Suprapubic skin (tissue), 4 donors: ENCODE data around the gene KRT15.

ENCODE experiments used
- CTCF ChIP-seq, 2 donors: fragments of 200-600 bp in 1 of 2; fragments of 450-650 bp in 1 of 2; sonication (generic) in 1 of 2; IDR thresholded peaks; one replicate each; pipeline ENCODE4 v1.5.1; 2016 to 2019; ENCODE audit warnings: antibody characterized with exemption in 2 of 2, mild to moderate bottlenecking in 1 of 2, moderate library complexity in 1 of 2
- EP300 ChIP-seq: sonication (generic); formaldehyde crosslinking; IDR thresholded peaks from one replicate; pipeline ENCODE4 v1.6.1; 2017; ENCODE audit warnings: antibody characterized with exemption
- POLR2A ChIP-seq, 2 donors: fragments of 450-650 bp; IDR thresholded peaks; one replicate each; pipeline ENCODE4 v1.6.1; 2017; ENCODE audit warnings: antibody characterized with exemption in 2 of 2, mild to moderate bottlenecking in 2 of 2, moderate library complexity in 2 of 2
- POLR2AphosphoS5 ChIP-seq, 3 donors: sonication (generic); formaldehyde crosslinking; IDR thresholded peaks; one replicate each; pipeline ENCODE4 v1.6.1; 2017; ENCODE audit warnings: antibody characterized with exemption in 3 of 3

DNA sequence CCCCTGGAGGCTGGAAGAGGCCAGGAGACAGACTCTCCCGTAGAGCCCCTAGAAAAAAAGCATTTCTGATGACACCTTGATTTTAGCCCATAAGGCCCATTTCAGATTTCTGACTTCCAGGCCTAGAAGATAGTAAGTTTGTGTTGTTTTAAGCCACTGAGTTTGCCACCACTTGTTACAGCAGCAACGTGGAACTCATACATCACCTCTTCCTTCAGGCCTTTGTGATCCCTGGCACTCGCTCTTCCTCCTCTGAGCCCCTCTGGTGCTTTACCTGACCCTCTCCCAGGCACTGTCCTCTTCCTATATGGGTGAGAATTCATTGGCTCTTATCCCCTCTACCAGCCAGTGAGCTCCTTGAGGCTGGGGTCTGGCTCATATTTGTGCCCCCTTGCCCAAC is 28.1 kb upstream of the KRT15 start:
- TF ChIP-seq CTCF (IDR thresholded peaks at IDR 0.05) (no peak), POLR2AphosphoS5 (IDR thresholded peaks at IDR 0.05) (no peak), POLR2A (IDR thresholded peaks at IDR 0.05) (no peak), EP300 (no peak)
